Lower leg skin (tissue), 3 donors: ENCODE measurements around the gene FBXO31.

ENCODE experiments used
- POLR2A ChIP-seq, 2 donors: fragments of 450-650 bp; IDR thresholded peaks; one replicate each; pipeline ENCODE4 v1.6.1; 2016 to 2017; ENCODE audit warnings: antibody characterized with exemption in 2 of 2, mild to moderate bottlenecking in 1 of 2, moderate library complexity in 1 of 2
- TF ChIP-seq, protein P1 (sequence below), 3 donors: fragments of 450-650 bp; IDR thresholded peaks; one replicate each; pipeline ENCODE4 v1.5.1; 2016; ENCODE audit warnings: antibody characterized with exemption in 3 of 3, mild to moderate bottlenecking in 3 of 3, moderate library complexity in 2 of 3

DNA sequence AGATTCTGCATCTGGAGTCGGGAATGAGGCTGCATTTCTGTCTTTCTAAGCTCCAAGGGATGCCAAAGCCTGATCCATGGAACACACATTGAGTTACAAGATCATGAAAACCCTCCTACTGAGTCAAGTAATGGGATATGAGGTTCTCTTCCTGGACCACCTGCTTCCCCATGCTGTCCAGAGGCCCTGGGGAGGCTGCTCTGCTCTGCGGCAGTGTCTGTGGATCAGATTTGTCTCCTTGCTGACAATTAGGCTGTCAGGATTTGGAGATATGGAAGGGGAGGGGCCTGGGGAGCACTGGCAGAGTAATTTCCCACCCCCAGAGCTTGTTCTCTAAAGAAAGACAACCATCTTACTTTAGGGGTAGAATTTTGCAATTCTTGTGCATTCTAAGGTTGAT, 99.4 kb downstream of the FBXO31 start:
- TF ChIP-seq, protein P1, sequence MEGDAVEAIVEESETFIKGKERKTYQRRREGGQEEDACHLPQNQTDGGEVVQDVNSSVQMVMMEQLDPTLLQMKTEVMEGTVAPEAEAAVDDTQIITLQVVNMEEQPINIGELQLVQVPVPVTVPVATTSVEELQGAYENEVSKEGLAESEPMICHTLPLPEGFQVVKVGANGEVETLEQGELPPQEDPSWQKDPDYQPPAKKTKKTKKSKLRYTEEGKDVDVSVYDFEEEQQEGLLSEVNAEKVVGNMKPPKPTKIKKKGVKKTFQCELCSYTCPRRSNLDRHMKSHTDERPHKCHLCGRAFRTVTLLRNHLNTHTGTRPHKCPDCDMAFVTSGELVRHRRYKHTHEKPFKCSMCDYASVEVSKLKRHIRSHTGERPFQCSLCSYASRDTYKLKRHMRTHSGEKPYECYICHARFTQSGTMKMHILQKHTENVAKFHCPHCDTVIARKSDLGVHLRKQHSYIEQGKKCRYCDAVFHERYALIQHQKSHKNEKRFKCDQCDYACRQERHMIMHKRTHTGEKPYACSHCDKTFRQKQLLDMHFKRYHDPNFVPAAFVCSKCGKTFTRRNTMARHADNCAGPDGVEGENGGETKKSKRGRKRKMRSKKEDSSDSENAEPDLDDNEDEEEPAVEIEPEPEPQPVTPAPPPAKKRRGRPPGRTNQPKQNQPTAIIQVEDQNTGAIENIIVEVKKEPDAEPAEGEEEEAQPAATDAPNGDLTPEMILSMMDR (IDR thresholded peaks at IDR 0.05), result no peak
- TF ChIP-seq POLR2A (IDR thresholded peaks at IDR 0.05), result no peak
